GM12878 (cell line): ENCODE measurements around the gene INSRR.

Source experiments
- CREB1 ChIP-seq: IDR thresholded peaks from 2 replicates; pipeline ENCODE4 v1.6.1; 2012; ENCODE audit warnings: low read depth, mild to moderate bottlenecking, inconsistent platforms
- EZH2 ChIP-seq: IDR thresholded peaks from 2 replicates; pipeline ENCODE4 v1.6.1; 2012; ENCODE audit warnings: low read depth, mild to moderate bottlenecking, control low read depth, inconsistent platforms, low read length, borderline replicate concordance; ENCODE audit not compliant: control insufficient read depth
- NFYB ChIP-seq: IDR thresholded peaks from 2 replicates; pipeline ENCODE4 v1.6.1; 2011; ENCODE audit warnings: low read depth, mild to moderate bottlenecking, low read length, improper control_type of control experiment, moderate library complexity; ENCODE audit not compliant: insufficient read depth
- POLR2A ChIP-seq: IDR thresholded peaks from 2 replicates; pipeline ENCODE4 v1.6.1; 2011; ENCODE audit warnings: low read depth, mild to moderate bottlenecking, low read length
- TF ChIP-seq, protein P1 (sequence below), 3 experiments: IDR thresholded peaks in 2 of 3; conservative IDR thresholded peaks in 1 of 3; 2 replicates each; pipeline ENCODE4 v1.5.1; 2011; ENCODE audit warnings: low read depth in 3 of 3, low read length in 3 of 3, mild to moderate bottlenecking in 3 of 3, control low read depth in 2 of 3, moderate library complexity in 2 of 3, inconsistent platforms in 1 of 3, mixed read lengths in 1 of 3; ENCODE audit not compliant: control insufficient read depth in 2 of 3, insufficient read depth in 1 of 3; ENCODE audit errors: extremely low read depth in 1 of 3

DNA sequence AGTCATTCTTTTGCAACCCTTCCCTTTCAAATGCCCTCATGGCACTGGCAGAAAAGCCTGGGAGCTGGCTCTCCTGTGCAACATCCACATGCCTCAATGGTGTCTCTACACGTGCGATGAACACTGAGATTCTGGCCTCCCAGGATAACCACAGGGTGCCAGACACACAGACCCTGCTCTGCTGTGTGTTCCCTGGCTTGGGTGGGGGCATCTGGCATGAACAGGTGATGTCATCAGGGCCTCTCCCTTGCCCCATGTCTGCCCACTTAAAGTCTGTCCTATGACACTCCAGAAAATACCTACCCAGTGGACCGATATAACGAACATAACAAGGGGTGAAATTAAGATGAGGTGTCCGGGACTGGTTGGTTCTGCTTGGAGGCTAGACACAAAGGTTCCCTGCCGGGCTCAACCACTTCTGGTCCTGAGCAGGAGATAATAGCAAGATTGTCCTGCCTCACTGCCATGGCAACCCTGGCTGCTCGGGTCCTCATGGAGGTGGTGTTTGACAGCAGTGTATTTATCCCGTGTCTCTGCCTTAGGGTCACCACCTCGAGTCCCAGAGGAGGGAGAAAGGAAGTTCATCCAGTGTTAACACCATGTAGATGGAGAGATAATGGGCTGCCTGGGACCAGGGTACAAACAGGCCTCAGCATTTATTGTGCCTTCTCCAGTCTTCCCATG, 19.3 kb downstream of the INSRR start:
- TF ChIP-seq EZH2 = no peak
- TF ChIP-seq NFYB = no peak
- no peak for TF ChIP-seq POLR2A
- no peak for TF ChIP-seq CREB1
- TF ChIP-seq, protein P1, sequence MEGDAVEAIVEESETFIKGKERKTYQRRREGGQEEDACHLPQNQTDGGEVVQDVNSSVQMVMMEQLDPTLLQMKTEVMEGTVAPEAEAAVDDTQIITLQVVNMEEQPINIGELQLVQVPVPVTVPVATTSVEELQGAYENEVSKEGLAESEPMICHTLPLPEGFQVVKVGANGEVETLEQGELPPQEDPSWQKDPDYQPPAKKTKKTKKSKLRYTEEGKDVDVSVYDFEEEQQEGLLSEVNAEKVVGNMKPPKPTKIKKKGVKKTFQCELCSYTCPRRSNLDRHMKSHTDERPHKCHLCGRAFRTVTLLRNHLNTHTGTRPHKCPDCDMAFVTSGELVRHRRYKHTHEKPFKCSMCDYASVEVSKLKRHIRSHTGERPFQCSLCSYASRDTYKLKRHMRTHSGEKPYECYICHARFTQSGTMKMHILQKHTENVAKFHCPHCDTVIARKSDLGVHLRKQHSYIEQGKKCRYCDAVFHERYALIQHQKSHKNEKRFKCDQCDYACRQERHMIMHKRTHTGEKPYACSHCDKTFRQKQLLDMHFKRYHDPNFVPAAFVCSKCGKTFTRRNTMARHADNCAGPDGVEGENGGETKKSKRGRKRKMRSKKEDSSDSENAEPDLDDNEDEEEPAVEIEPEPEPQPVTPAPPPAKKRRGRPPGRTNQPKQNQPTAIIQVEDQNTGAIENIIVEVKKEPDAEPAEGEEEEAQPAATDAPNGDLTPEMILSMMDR (IDR thresholded peaks at IDR 0.05 in 2 of 3, conservative IDR thresholded peaks at IDR 0.05 in 1 of 3; ENCODE audit: control insufficient read depth in 2 of 3, extremely low read depth in 1 of 3, insufficient read depth in 1 of 3, low read depth in 3 of 3, low read length in 3 of 3) = no peak
